ENCODE measurements around the gene SUV39H2. TPM values are rescaled to one million over a fixed set of nuclear protein-coding genes. Genes with fewer than 3 reads are reported as not detected.

The SUV39H2 gene
- total RNA-seq, 1 donor from 2014 or later: 4.3 TPM

DNA sequence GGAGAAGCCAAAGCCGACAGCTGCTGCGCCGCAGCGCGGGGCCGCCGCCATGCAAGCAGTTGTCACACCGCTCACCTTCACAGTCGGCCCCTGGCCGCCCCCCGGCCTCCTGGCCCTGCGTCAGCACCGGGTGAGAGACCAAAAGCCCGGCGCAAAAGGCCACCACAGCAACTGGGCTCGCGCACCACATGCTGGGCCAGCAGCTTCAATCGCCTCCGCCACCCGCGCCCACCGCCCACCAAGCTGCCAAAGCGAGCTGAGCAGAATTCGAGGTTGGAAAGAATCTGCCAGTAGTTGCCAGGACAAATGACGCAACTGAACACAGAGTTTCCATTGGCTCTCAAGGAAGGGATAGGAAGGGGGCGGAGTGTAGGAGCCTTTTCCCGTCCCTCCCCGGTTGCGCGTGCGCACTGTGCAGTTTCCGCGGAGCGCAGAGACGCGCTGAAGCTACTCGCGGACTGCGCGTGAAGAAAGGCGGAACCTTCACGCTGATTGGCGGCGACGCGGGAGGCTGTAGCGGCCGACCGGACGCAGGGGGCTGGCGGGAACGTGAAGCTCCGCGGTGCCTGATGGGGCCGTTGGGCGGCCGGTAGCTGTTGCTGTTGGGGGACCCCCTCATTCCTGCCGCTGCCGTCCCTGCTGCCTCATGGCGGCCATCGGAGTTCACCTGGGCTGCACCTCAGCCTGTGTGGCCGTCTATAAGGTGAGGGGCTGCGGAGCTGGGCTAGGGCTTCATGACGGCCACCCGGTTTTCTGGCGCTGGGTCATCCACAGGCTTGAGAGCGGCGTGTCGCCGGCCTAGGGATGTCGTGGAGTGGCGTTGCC is 40.7 kb upstream of the SUV39H2 start, which contains the start of the genes CDNF, HSPA14 and MSANTD7:
Gene CDNF, minus strand, starts transcription at position 281 of the 825 bp plus-strand sequence. Its CDS starts 91 bp downstream, at position 190.
Gene HSPA14, plus strand, starts transcription at position 550 of the 825 bp plus-strand sequence. Its CDS starts 97 bp downstream, at position 647.
Gene MSANTD7, plus strand, starts transcription at position 550 of the 825 bp plus-strand sequence. CDS start 3,979 bp downstream, outside the sequence.
- Histone ChIP-seq H3K27me3 (ENCODE audit: low read depth) (no peaks in the 10 kb centered on the region), H3K27ac (peak within 1 kb of the TSS; percentile 89), H3K36me3 (peaks cover 25% of the 10 kb centered on the region), H3K9me3 (no peaks in the 10 kb centered on the region), H3K4me1 (peaks cover 18% of the 10 kb centered on the region), H3K4me3 (peak within 1 kb of the TSS; percentile 73)
- DNase-seq (peak; percentile 99), ATAC-seq (peak; percentile 98 to 99)
- intact Hi-C loops (cut with DNase I): no loop called here
- TF ChIP-seq, protein P1, sequence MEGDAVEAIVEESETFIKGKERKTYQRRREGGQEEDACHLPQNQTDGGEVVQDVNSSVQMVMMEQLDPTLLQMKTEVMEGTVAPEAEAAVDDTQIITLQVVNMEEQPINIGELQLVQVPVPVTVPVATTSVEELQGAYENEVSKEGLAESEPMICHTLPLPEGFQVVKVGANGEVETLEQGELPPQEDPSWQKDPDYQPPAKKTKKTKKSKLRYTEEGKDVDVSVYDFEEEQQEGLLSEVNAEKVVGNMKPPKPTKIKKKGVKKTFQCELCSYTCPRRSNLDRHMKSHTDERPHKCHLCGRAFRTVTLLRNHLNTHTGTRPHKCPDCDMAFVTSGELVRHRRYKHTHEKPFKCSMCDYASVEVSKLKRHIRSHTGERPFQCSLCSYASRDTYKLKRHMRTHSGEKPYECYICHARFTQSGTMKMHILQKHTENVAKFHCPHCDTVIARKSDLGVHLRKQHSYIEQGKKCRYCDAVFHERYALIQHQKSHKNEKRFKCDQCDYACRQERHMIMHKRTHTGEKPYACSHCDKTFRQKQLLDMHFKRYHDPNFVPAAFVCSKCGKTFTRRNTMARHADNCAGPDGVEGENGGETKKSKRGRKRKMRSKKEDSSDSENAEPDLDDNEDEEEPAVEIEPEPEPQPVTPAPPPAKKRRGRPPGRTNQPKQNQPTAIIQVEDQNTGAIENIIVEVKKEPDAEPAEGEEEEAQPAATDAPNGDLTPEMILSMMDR (IDR thresholded peaks at IDR 0.05): no peak

DNA sequence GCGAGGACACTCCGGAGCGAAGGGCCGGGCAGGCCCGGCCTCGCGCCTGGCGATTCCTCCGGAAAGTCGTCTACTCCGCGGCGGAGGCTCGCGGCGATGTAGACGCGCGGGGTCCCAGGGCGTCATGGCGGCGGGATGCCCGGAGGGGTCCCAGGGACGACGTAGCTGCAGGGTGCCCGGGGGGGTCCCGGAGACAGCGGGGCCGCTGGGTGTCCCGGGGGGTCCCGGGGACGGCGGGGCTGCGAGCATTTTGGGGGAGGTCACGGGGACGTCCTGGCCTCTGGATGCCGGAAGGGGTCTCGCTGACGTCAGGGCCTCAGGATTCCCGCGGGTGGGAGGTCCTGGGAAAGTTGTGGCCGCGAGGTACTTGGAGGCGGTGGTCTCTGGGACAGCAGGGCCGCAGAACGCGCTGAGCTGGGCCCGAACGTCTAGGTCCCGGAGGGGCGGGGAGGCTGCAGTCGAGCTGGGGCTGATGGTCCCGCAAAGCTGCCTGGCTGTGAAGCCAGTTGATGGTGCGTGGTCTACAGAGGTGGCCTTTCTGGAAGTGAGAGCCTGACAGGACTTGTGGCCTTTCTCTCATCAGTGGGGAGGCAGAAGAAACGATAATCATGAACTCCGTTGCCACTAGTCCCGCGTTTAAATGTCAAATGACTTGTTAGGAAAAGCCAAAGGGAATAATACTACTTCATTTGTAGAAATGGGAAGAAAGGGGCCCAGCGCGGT is 39.9 kb upstream of the SUV39H2 start:
- peak overlapping the region; percentile 89 for H3K27ac ChIP-seq
- TF ChIP-seq, protein P1 (IDR thresholded peaks at IDR 0.05): no peak
- intact Hi-C loops (cut with DNase I): no loop called here
- no peak for DNase-seq
- H3K4me3 ChIP-seq: peak overlapping the region; percentile 73
- peaks cover 32% of the 10 kb centered on the region for H3K36me3 ChIP-seq
- H3K4me1 ChIP-seq: peaks cover 18% of the 10 kb centered on the region
- ATAC-seq: peak; percentile 38 to 40
- H3K27me3 ChIP-seq (ENCODE audit: low read depth): no peaks in the 10 kb centered on the region
- H3K9me3 ChIP-seq: no peaks in the 10 kb centered on the region

DNA sequence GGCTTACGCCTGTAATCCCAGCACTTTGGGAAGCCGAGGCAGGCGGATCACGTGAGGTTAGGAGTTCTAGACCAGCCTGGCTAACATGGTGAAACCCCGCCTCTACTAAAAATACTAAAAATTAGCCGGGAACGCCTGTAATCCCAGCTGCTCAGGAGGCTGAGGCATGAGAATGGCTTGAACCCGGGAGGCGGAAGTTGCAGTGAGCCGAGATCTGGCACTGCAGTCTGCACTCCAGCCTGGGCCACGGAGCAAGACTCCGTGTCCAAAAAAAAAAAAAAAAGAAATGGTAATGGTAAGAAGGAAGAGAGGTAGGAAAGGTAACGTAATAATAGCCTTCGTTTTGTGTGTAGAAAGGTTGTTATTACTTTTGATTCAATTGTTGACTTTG is 39.4 kb upstream of the SUV39H2 start:
- Histone ChIP-seq H3K9me3 (no peaks in the 10 kb centered on the region), H3K27me3 (ENCODE audit: low read depth) (no peaks in the 10 kb centered on the region), H3K27ac (peak overlapping the region; percentile 89), H3K4me3 (peak overlapping the region; percentile 73), H3K36me3 (peaks cover 38% of the 10 kb centered on the region), H3K4me1 (peaks cover 18% of the 10 kb centered on the region)
- DNase-seq (no peak), ATAC-seq (no peak)
- TF ChIP-seq, protein P1 (IDR thresholded peaks at IDR 0.05): no peak
- intact Hi-C loops (cut with DNase I): no loop called here

DNA sequence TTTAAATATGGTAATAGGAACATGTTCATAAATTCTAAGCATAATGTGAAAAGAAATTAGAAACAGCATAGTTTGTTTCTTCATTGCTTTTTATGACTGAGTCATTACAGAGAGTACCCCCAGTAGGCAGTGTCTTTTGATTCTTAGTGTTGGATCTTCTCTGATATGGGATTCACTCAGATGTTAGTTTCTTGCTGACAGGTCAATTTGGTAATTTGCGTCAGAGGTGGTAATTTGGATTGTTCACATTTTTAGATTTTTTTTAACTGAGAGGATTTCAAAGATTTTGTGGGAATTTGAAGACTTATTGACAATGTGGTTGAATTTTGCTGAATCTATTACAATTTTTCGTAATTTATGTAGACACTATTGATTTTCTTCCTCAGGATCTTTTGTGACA is 38.5 kb upstream of the SUV39H2 start:
- Histone ChIP-seq H3K27me3 (ENCODE audit: low read depth) (no peaks in the 10 kb centered on the region), H3K4me1 (peaks cover 18% of the 10 kb centered on the region), H3K9me3 (no peaks in the 10 kb centered on the region), H3K36me3 (peaks cover 44% of the 10 kb centered on the region), H3K27ac (no peak overlapping the region), H3K4me3 (no peak overlapping the region)
- intact Hi-C loops (cut with DNase I): no loop called here
- ATAC-seq: no peak
- TF ChIP-seq, protein P1 (IDR thresholded peaks at IDR 0.05): no peak
- no peak for DNase-seq

DNA sequence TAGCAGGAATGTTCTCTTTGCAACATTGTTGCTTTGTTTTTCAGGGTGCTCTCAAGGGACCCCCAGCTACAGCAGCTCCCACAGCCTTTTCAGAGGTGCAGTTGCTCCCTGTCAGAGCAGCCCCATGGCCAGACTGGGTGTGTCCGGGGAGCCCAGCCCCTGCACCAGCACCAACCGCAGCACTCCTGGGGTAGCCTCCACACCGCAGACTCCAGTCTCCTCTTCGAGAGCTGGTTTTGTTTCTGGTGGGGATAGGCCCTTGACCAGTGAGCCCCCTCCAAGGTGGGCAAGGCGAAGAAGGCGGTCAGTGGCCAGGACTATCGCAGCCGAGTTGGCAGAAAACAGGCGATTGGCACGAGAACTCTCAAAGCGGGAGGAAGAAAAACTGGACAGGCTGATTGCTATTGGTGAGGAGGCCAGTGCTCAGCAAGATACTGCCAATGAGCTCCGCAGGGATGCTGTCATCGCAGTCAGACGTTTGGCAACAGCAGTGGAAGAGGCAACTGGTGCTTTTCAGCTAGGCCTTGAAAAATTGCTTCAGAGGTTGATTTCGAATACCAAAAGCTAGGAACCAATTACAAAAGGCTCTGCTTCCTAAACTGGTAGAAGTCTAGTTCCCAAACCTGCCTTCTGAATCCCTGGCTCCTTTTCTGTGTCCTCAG is 35.2 kb upstream of the SUV39H2 start:
- intact Hi-C loops (cut with DNase I): no loop called here

More for the DNA sequence above, 35.2 kb upstream of the SUV39H2 start:
- H3K27ac ChIP-seq: no peak overlapping the region
- peaks cover 10% of the 10 kb centered on the region for H3K4me1 ChIP-seq
- H3K4me3 ChIP-seq: no peak overlapping the region
- H3K36me3 ChIP-seq: peaks cover 55% of the 10 kb centered on the region
- H3K27me3 ChIP-seq (ENCODE audit: low read depth): no peaks in the 10 kb centered on the region
- H3K9me3 ChIP-seq: no peaks in the 10 kb centered on the region
- DNase-seq (no peak), ATAC-seq (no peak)
- TF ChIP-seq, protein P1 (IDR thresholded peaks at IDR 0.05): no peak
